Stimulated activated CD8-positive, alpha-beta memory T cell treated with anti-CD3 and anti-CD28 coated beads, Interleukin-12 subunit alpha, Interleukin-12 subunit beta, amount 100 ng/mL, for 24 hours (primary cell): ENCODE results near the gene ASIC1.

ENCODE experiments used
- DNase-seq: peaks from one replicate; pipeline ENCODE4 v3.0.0-alpha.2; 2020; ENCODE audit errors: extremely low read depth

ASIC1 gene

GRCh38 chr12:50084775-50085614 is 27.6 kb downstream of the ASIC1 start, which contains the start of gene SMARCD1:
SMARCD1 (plus strand) TSS chr12:50085342; CDS start chr12:50085370, 28 bp downstream.
- DNase-seq, result peak; percentile 71

- DNase-seq, result no peak
These were observed 28.2 kb downstream of the ASIC1 start for GRCh38 chr12:50085615-50086072.

- DNase-seq, result no peak
These were observed 28.8 kb downstream of the ASIC1 start for GRCh38 chr12:50086148-50086547.

- DNase-seq, result no peak
These were observed 29.8 kb downstream of the ASIC1 start for GRCh38 chr12:50087151-50087550.

GRCh38 chr12:50087995-50088394 is 30.6 kb downstream of the ASIC1 start:
- DNase-seq, result no peak

GRCh38 chr12:50088577-50089335 is 31.4 kb downstream of the ASIC1 start:
- DNase-seq, result no peak

GRCh38 chr12:50089730-50090129 is 32.3 kb downstream of the ASIC1 start:
- no peak for DNase-seq

GRCh38 chr12:50090391-50090790 is 33.0 kb downstream of the ASIC1 start:
- DNase-seq, result no peak

- no peak for DNase-seq
These were observed 40.6 kb downstream of the ASIC1 start for GRCh38 chr12:50097952-50098351.

- DNase-seq, result no peak
These were observed 42.1 kb downstream of the ASIC1 start for GRCh38 chr12:50099302-50100008.

- no peak for DNase-seq
These were observed 43.2 kb downstream of the ASIC1 start for GRCh38 chr12:50100561-50100960.

GRCh38 chr12:50101663-50102062 is 44.3 kb downstream of the ASIC1 start:
- no peak for DNase-seq

GRCh38 chr12:50102131-50102531 is 44.7 kb downstream of the ASIC1 start:
- no peak for DNase-seq

GRCh38 chr12:50102646-50103309 is 45.4 kb downstream of the ASIC1 start:
- no peak for DNase-seq

- DNase-seq, result no peak
These were observed 46.0 kb downstream of the ASIC1 start for GRCh38 chr12:50103351-50103750.

GRCh38 chr12:50103767-50104321 is 46.4 kb downstream of the ASIC1 start, which contains the start of gene GPD1:
GPD1 (plus strand) TSS chr12:50104008; CDS start chr12:50104051, 43 bp downstream.
- DNase-seq, result no peak

GRCh38 chr12:50104417-50105366 is 47.3 kb downstream of the ASIC1 start:
- no peak for DNase-seq

GRCh38 chr12:50105913-50106450 is 48.6 kb downstream of the ASIC1 start:
- DNase-seq, result no peak

- DNase-seq, result no peak
These were observed 49.5 kb downstream of the ASIC1 start for GRCh38 chr12:50106907-50107306.
